ENCODE results near the gene KDM3A. TPM values are rescaled to one million over a fixed set of nuclear protein-coding genes. Genes with fewer than 3 reads are reported as not detected.

KDM3A gene
- total and polyA plus RNA-seq, 10 of the 15 experiments (the other 5 are each of a cell fraction or from before 2014, with no cell fraction given): 3.8 to 102 (median 11.1) TPM

DNA sequence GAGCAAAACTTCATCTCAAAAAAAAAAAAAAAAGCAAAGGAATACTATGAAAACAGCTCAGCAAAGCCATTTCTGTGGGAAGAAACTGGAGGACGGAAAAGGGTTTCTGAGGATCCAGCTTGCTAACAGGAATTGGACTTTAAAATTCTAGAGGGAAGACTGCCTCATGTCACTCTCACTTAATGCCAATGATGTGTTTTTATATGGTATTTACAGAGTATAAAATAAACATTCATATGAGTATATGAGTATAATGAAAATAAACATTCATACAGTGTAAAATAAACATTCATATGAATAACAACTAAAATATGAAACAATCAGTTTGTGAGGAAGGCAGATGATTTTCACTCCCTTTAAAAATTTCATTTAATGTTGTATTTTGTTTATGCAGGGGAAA is 78.2 kb downstream of the KDM3A start:
- H3K9ac ChIP-seq (ENCODE audit: control insufficient read depth, insufficient read depth, low read length): no peak overlapping the region
- FAIRE-seq (no peak), DNase-seq (ENCODE audit: low read depth, low spot score) (no peak), ATAC-seq (no peak)
- no peak overlapping the region for H3K4me2 ChIP-seq (ENCODE audit: control insufficient read depth, insufficient read depth)
- H3K27ac ChIP-seq (ENCODE audit: control insufficient read depth, insufficient read depth): no peak overlapping the region
- in situ Hi-C loops (cut with MboI) (no loop called here), intact Hi-C loops (cut with micrococcal nuclease; ENCODE audit: unreplicated experiment) (no loop called here)
- no peaks in the 10 kb centered on the region for H4K20me1 ChIP-seq (ENCODE audit: control insufficient read depth, insufficient read depth)
- SMC1A ChIA-PET (ENCODE audit: uncharacterized antibody, unreplicated experiment): interaction anchor here (1.0 kb wide), 1 partner anchor 44 kb away, joined by 3 read pairs; no protein-coding TSS in a partner anchor
- H2AFZ ChIP-seq (ENCODE audit: control insufficient read depth, low read depth, low read length): no peak overlapping the region
- RAD21 ChIA-PET (ENCODE audit: unreplicated experiment): no interaction called here
- no peaks in the 10 kb centered on the region for H3K79me2 ChIP-seq (ENCODE audit: control insufficient read depth, insufficient read depth, low read length)
- POLR2A ChIA-PET: no interaction called here
- no TSS peak for BruUV-seq (replicated peaks)
- CTCF ChIA-PET: no interaction called here
- no peak overlapping the region for H3K4me3 ChIP-seq
- no peaks in the 10 kb centered on the region; a peak in 2 of 4 replicates for H3K36me3 ChIP-seq (ENCODE audit: control insufficient read depth in 2 of 2, insufficient read depth in 2 of 2, low read length in 1 of 2)
- no peaks in the 10 kb centered on the region for H3K27me3 ChIP-seq (replicated peaks in 1 of 2; ENCODE audit: control insufficient read depth in 2 of 2, insufficient read depth in 2 of 2, low read length in 1 of 2)
- 100% methylated on average over 1 of the region's 1 CpG for WGBS (ENCODE audit: insufficient coverage, insufficient replicate concordance, low lambda C conversion rate, missing lambda C conversion rate)
- no peaks in the 10 kb centered on the region for H3K4me1 ChIP-seq (ENCODE audit: control insufficient read depth, insufficient read depth, low read length)
- no peak for TF ChIP-seq YY1 (IDR thresholded peaks at IDR 0.05; ENCODE audit: low read depth, low read length)
- no peak for TF ChIP-seq RFX5 (IDR thresholded peaks at IDR 0.05; ENCODE audit: low read depth, low read length)
- no peak for TF ChIP-seq ASH2L (IDR thresholded peaks at IDR 0.05; ENCODE audit: borderline replicate concordance, low read depth)
- TF ChIP-seq TBL1XR1 (IDR thresholded peaks at IDR 0.05; ENCODE audit: low read depth, low read length): no peak
- TF ChIP-seq NFXL1 (IDR thresholded peaks at IDR 0.05; ENCODE audit: borderline replicate concordance): no peak
- no peak for TF ChIP-seq TCF12 (IDR thresholded peaks at IDR 0.05; ENCODE audit: low read depth, low read length)
- no peak for TF ChIP-seq TARDBP (IDR thresholded peaks at IDR 0.05; ENCODE audit: borderline replicate concordance)
- TF ChIP-seq ZNF217 (IDR thresholded peaks at IDR 0.05): no peak
- no peak for TF ChIP-seq PAX5 (IDR thresholded peaks at IDR 0.05; ENCODE audit: borderline replicate concordance, low read depth, low read length)
- TF ChIP-seq, protein P1, sequence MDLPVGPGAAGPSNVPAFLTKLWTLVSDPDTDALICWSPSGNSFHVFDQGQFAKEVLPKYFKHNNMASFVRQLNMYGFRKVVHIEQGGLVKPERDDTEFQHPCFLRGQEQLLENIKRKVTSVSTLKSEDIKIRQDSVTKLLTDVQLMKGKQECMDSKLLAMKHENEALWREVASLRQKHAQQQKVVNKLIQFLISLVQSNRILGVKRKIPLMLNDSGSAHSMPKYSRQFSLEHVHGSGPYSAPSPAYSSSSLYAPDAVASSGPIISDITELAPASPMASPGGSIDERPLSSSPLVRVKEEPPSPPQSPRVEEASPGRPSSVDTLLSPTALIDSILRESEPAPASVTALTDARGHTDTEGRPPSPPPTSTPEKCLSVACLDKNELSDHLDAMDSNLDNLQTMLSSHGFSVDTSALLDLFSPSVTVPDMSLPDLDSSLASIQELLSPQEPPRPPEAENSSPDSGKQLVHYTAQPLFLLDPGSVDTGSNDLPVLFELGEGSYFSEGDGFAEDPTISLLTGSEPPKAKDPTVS (IDR thresholded peaks at IDR 0.05; ENCODE audit: low read depth, low read length): no peak
- no peak for TF ChIP-seq EZH2 (IDR thresholded peaks at IDR 0.05; ENCODE audit: borderline replicate concordance, control insufficient read depth, low read depth, low read length)
- TF ChIP-seq CHD1 (IDR thresholded peaks at IDR 0.05; ENCODE audit: low read depth, low read length): no peak
- TF ChIP-seq CEBPB (IDR thresholded peaks at IDR 0.05; ENCODE audit: borderline replicate concordance in 1 of 2, low read depth in 2 of 2, low read length in 2 of 2): no peak
- no peaks in the 10 kb centered on the region; the same call in 1 of the 3 replicates for H3K9me3 ChIP-seq (replicated peaks; ENCODE audit: control insufficient read depth, insufficient read depth, low read length)
